B cell (primary cell): Measurements from ENCODE around the gene RGCC.

Experiments
- EZH2 ChIP-seq: IDR thresholded peaks from 2 replicates; pipeline ENCODE4 v1.6.1; 2012; ENCODE audit warnings: borderline replicate concordance, low read depth, mild to moderate bottlenecking, moderate library complexity, low read length; ENCODE audit not compliant: insufficient read depth, poor library complexity, severe bottlenecking
- TF ChIP-seq, protein P1 (sequence below): fragments of 200-600 bp; IDR thresholded peaks from one replicate; pipeline ENCODE4 v1.8.0; 2022; ENCODE audit warnings: antibody characterized with exemption, mild to moderate bottlenecking

DNA sequence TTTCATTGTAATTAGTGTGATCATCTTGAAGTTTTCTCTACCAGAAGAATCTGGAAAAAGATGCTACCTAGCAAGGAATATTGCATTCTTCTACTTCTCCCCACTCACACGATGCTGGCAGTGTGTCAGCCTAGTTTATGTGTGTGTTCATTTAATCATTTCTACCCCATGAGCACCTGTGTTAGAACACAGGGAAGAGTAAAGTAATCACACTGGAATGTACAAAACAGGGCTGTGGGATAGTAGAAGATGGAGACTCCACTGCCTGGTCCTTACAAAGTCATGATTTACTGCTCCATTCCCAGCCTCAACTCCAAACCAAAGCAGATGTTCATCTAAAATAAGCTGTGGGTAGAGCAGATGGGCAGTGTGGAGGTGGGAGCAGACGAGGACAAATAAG, 47.7 kb upstream of the RGCC start:
- TF ChIP-seq, protein P1, sequence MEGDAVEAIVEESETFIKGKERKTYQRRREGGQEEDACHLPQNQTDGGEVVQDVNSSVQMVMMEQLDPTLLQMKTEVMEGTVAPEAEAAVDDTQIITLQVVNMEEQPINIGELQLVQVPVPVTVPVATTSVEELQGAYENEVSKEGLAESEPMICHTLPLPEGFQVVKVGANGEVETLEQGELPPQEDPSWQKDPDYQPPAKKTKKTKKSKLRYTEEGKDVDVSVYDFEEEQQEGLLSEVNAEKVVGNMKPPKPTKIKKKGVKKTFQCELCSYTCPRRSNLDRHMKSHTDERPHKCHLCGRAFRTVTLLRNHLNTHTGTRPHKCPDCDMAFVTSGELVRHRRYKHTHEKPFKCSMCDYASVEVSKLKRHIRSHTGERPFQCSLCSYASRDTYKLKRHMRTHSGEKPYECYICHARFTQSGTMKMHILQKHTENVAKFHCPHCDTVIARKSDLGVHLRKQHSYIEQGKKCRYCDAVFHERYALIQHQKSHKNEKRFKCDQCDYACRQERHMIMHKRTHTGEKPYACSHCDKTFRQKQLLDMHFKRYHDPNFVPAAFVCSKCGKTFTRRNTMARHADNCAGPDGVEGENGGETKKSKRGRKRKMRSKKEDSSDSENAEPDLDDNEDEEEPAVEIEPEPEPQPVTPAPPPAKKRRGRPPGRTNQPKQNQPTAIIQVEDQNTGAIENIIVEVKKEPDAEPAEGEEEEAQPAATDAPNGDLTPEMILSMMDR = no peak
- no peak for TF ChIP-seq EZH2
